Neuron (in vitro differentiated cells): Measurements from ENCODE around the gene TRAM2.

Experiments
- H2AFZ ChIP-seq: one replicate; pipeline ENCODE4 v1.6.1; 2013; ENCODE audit warnings: low read depth, mild to moderate bottlenecking, inconsistent platforms, low read length, moderate library complexity
- H3K27me3 ChIP-seq: one replicate; pipeline ENCODE4 v1.6.1; 2013; ENCODE audit warnings: low read length; ENCODE audit not compliant: insufficient read depth
- H3K36me3 ChIP-seq: one replicate; pipeline ENCODE4 v1.6.1; 2013; ENCODE audit warnings: low read length; ENCODE audit not compliant: insufficient read depth
- H3K4me1 ChIP-seq: one replicate; pipeline ENCODE4 v1.6.1; 2013; ENCODE audit warnings: low read length; ENCODE audit not compliant: insufficient read depth
- H3K4me3 ChIP-seq: 2 replicates; pipeline ENCODE4 v1.5.1; 2013; ENCODE audit warnings: mild to moderate bottlenecking, low read length, moderate library complexity
- H3K9me3 ChIP-seq: one replicate; pipeline ENCODE4 v1.6.1; 2013; ENCODE audit warnings: low read length

TRAM2 gene

DNA sequence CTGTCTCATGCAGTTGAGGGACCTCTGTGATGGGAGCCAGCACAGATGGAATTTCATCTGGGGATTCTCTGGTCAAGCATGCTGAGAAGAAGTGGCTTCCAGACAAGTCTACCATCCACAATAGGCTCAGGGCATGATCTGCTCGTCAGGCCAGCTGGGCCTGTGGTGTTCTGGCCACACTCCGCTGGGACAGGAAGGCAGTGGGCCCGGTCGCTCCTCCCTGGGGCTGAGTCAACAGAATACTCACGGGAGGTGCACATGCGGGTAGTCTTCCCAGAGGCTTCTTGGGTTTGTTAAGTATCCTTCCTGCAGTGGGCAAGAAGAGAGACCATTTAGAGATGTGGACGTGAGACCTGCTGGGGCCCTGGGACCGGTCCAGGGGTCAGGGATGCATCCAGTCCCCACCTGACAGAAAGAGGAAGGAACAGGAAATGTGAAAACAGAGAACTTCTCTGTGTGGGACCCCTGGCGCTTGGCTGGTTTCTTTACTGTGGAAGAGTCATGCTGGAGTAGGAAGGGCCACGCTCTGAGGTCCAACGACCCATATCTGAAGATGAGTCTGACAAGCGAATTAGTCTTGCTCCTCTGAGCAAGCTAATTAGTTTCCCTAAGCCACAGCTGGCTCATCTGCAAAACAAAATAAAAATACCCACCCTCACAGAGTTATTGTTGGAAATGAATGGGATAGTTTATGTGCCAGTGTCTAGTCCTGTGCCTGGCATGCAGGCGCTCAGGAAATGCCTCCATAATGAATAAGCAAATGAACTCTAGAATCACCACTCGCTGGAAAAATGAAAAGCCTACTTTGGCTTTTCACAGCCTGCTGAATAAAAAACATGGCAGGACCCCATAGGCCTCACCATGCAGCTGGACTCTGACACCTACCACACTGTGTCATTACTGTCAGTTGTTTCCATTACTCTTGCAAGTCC is 67.3 kb downstream of the TRAM2 start:
- Histone ChIP-seq H3K27me3 (no peaks in the 10 kb centered on the region), H3K9me3 (no peaks in the 10 kb centered on the region), H3K4me1 (peaks cover 4% of the 10 kb centered on the region), H3K36me3 (peaks cover 22% of the 10 kb centered on the region), H3K4me3 (no peak overlapping the region), H2AFZ (no peak overlapping the region)

DNA sequence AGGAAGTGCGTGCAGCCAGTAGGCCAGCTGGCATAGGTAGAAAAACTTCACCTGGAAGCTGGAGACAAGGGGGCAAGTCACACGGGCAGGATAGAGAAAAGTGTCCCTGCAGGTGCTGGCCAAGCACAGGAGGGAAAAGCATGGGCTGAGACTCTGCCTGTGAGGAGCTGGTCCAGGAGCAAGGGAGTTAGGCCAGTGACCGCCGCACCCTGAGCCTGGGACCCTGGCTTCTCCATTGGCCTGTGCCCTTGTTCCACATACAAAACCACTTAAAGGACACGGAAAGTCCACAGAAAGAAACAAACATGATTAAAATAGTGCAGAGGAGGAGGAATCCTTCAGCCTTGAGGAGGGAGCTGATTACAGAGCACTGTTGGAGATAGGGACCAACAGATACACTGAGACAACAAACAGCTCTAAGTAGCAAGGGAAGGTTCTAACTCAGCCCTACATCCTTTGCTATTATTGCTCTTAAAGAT is 68.6 kb downstream of the TRAM2 start:
- H3K4me3 ChIP-seq, result no peak overlapping the region
- no peaks in the 10 kb centered on the region for H3K27me3 ChIP-seq
- H3K4me1 ChIP-seq, result peaks cover 3% of the 10 kb centered on the region
- H2AFZ ChIP-seq, result no peak overlapping the region
- H3K9me3 ChIP-seq, result no peaks in the 10 kb centered on the region
- H3K36me3 ChIP-seq, result peaks cover 22% of the 10 kb centered on the region

DNA sequence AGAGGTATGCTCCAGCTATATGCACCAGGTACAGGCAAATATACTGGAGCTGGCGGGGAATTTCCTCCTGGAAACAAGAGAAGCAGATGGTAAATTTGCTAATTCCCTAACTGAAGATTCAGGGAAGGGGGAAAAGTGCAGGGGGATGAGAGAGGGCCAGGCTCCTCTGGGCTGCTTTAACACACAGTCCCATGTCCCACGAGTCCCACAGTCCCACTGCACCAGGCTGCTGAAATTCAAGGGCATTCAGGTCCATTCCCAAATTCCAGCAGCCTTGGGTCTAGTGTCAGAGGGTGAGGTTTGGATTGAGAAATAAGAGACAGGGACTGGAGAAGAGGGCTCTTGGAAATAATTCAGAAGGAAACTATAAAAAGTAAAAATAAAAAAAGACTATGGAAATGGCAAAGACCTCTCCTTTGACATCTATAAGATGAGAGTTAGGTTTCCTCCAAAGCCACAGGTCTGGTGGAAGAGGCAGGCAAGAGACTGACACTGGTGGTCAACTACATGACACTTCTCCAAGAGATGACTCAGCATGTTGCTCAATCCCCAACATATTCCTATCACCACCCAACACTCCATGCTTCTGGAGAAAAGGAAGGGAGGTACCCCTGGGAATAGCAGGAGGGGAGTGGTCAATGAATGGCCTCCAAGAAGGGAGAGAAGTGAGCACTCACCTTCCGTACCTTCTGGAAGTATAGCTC is 69.2 kb downstream of the TRAM2 start:
- H3K9me3 ChIP-seq, result no peaks in the 10 kb centered on the region
- no peaks in the 10 kb centered on the region for H3K27me3 ChIP-seq
- H2AFZ ChIP-seq, result no peak overlapping the region
- H3K36me3 ChIP-seq, result peaks cover 22% of the 10 kb centered on the region
- no peak overlapping the region for H3K4me3 ChIP-seq
- H3K4me1 ChIP-seq, result peaks cover 3% of the 10 kb centered on the region

DNA sequence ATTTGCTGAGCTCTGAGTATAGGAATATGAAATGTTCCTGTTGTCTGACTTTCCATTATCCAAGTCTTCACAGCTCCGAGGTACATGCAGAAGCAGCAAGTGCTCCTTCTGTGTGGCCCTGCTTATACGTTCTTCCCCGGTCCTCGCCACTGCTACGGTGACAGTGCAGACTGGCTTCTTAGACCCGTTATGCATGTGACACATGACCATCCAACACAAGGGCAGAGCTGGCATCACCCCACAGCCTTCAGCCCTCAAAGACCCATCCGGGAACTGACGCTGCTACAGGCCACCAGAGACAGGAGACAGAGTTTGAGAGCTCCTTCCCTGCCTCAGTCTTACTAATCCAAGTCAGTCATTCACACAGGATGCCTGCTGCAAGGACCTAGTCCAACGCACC is 70.4 kb downstream of the TRAM2 start:
- Histone ChIP-seq H3K9me3 (no peaks in the 10 kb centered on the region), H3K36me3 (peaks cover 31% of the 10 kb centered on the region), H3K27me3 (no peaks in the 10 kb centered on the region), H2AFZ (no peak overlapping the region), H3K4me3 (no peak overlapping the region), H3K4me1 (no peaks in the 10 kb centered on the region)

DNA sequence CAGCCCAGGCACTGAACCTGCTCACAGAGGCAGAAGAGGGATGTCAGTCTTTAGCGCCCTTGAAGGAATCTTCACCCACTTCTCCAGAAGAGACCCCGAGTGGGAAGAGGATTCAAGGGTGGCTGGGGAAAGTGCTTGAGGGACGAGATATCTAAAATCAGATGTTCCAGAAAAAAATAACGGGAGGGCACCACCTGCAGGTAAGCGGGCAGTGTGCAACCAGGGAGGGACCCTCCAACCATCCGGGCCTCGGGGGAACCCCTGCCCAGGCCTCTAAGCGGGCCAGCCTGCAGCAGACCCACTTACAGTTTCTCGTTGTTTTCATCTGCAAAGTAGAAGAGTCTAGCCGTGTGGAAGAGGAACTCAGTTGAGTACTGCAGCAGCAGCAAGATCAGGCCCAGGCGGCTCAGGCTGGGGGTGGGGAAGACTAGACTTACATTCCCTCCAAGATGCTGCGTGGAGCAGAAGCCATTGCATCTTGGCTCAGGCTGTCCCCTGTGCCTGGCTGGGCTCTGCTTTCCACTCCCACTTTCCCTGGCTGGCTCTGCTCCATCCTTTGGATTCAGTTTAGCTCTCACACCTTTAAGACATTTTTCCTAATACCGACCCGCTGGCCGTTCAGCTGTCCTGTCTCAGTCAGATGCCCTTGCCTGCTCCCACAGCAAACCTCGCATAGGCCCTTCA is 71.0 kb downstream of the TRAM2 start:
- Histone ChIP-seq H3K4me1 (no peaks in the 10 kb centered on the region), H3K27me3 (no peaks in the 10 kb centered on the region), H3K9me3 (no peaks in the 10 kb centered on the region), H3K4me3 (no peak overlapping the region), H3K36me3 (peaks cover 31% of the 10 kb centered on the region), H2AFZ (no peak overlapping the region)

DNA sequence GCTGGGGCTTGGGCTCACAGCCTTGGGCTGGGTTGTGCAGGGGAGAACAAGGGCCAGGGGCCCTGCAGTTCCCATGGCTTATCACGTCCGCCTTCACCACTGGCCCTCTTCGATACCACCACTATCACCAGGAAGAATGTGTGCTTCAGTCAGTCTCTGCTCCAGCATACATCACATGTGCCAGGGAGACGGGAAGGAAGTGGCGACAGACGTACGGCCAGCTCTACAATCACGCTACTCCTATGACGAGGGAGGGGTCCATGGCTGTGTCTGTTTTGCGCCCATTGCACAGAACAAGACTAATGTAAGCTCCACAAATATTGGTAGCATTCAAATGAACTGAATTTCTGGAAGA is 72.1 kb downstream of the TRAM2 start:
- Histone ChIP-seq H3K36me3 (peaks cover 31% of the 10 kb centered on the region), H2AFZ (no peak overlapping the region), H3K4me3 (no peak overlapping the region), H3K27me3 (no peaks in the 10 kb centered on the region), H3K9me3 (no peaks in the 10 kb centered on the region), H3K4me1 (no peaks in the 10 kb centered on the region)

DNA sequence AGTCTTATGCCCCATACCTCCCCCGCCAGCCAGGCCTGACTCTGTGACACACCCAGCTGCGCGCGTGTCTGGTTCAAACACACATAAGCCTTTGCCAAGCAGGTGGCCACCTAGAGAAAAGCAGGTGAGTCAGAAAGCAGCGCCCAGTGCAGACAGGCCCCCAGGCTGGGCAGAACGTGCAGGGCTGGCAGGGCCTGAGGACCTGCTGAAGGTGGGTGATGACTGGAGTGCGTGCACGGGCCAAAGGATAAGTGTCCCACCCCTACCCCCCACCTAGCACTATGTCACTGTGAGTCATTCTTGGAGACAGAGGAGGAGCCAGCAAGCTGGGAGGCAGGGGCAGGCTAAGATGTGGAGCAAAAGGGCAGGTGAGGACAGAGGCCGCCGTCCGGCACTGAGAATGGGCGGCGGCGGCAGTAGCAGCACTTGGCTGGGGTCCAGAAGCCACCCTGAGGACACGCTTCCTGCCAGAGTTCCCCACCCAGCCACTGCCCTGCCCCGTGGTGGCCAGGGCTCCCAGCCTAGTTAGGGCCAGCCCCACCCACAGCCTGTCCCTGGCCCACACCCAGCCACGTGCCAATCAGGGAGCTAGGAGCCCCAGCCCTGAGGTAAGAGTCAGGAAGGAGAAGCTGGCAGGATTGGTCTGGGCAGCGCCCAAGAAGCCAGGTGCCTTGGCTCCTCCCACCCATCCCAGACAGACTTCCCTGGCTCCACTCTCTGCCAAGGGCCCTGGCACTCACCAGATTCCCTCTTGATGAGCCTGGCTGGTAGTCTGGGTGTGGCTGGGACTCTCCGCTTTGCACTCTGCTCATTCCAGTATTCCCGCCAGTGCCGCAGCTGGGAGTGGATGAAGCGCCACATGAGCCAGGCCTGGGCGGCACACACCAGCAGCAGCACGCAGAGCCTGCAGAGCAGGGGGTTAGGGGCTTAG is 72.7 kb downstream of the TRAM2 start:
- no peak overlapping the region for H2AFZ ChIP-seq
- H3K4me1 ChIP-seq, result peaks cover 2% of the 10 kb centered on the region
- no peaks in the 10 kb centered on the region for H3K9me3 ChIP-seq
- H3K27me3 ChIP-seq, result no peaks in the 10 kb centered on the region
- H3K4me3 ChIP-seq, result no peak overlapping the region
- H3K36me3 ChIP-seq, result peaks cover 27% of the 10 kb centered on the region

DNA sequence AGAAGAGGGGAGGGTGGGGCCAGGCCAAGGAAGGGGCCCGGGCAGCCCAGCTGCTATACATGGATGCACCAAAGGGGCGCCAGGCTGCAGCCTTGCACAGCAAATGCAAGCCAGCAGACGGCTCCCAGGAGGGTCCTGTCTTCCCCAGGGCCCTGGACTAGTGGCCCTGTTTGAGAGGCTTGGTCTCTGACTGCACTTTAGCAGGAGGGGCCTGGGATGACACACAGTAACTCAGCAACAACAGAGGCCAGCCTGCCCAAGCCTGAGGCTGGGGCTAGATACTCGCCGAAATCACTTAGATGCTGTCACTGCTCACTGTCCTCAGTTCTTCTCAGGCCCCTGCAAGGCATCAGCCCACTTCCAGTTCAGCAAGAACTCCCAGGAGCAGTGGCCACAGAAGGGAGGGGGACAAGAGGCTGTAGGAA is 73.5 kb downstream of the TRAM2 start:
- peaks cover 6% of the 10 kb centered on the region for H3K4me1 ChIP-seq
- no peaks in the 10 kb centered on the region for H3K27me3 ChIP-seq
- peaks cover 24% of the 10 kb centered on the region for H3K36me3 ChIP-seq
- H3K4me3 ChIP-seq, result no peak overlapping the region
- no peaks in the 10 kb centered on the region for H3K9me3 ChIP-seq
- no peak overlapping the region for H2AFZ ChIP-seq

DNA sequence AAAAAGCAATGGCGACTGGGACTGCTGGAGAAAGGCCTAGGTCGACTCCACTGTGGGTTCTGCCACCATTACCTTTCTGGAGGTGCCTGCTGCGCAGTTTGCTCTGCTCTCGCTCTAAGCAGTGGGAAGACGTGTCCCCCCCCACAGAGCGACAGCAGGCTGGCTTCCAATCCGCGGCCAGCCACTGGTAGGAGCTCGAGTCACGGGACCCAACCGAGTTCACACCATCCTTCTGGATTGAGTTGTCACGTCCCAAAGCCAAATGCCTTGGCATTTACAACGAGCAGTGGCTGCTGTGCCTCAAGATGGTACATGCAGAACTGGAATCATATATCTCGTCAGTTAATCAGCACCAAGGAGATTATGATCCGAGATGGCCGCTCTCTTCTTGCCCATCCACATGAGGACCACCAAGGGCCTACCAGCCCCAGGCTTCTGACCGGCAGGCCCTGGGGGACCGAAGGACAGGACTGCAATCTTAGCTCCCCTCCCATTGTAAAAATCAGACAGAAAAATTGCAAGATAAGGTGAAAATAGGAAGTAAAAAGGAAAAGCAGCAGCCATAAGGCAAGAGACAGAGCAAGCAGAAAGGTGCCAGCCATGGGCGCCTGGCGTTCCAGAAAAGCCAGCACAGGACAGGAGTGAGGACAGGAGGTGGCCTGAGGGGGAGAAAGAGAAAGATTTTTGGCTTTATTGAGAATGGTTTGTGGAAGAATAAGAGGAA is 74.4 kb downstream of the TRAM2 start:
- Histone ChIP-seq H2AFZ (no peak overlapping the region), H3K9me3 (no peaks in the 10 kb centered on the region), H3K4me1 (peaks cover 6% of the 10 kb centered on the region), H3K36me3 (peaks cover 20% of the 10 kb centered on the region), H3K4me3 (no peak overlapping the region), H3K27me3 (no peaks in the 10 kb centered on the region)

DNA sequence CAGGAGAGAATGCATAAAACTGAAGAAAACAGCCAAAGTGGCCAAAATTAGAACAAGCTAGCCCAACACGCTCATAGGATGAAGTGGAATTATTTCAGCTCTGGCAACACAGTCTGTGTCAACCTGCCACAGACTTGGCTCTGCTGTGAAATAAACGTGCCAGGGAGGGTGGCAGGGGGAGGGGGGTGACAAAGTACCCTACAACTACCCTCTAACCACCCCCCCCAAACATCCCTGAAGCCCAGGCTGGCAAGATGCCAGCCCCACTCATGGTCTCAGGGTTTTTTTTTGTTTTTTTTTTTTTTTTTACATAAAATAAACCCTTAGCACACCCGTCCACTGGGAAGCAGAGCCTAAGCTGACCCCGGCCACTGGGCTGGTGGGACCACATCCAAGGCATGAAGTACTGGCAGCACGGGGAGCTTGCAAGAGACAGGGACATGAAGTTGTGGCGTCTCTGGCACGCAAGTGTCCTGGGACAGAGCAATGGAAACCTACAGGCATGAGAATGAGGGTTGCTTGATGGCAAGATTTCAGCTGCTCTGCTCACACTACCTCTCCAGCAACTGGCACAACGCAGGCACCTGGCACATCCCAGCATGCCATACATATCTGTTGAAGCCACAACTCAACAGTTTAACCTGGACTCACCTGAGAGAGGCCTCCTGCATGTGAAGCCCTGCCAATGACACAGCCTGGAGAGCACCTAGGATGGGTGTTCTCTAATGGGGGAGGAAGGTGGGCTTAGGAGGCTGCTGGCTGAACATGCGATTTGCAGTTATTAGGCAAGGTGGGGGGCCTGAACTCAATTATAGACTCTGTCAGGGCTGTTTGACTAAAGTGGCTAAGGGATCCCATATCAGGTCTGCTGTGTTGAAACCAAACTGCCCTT is 76.4 kb downstream of the TRAM2 start:
- Histone ChIP-seq H3K27me3 (no peaks in the 10 kb centered on the region), H3K4me3 (no peak overlapping the region), H3K9me3 (no peaks in the 10 kb centered on the region), H3K36me3 (peaks cover 9% of the 10 kb centered on the region), H2AFZ (no peak overlapping the region), H3K4me1 (peaks cover 6% of the 10 kb centered on the region)

DNA sequence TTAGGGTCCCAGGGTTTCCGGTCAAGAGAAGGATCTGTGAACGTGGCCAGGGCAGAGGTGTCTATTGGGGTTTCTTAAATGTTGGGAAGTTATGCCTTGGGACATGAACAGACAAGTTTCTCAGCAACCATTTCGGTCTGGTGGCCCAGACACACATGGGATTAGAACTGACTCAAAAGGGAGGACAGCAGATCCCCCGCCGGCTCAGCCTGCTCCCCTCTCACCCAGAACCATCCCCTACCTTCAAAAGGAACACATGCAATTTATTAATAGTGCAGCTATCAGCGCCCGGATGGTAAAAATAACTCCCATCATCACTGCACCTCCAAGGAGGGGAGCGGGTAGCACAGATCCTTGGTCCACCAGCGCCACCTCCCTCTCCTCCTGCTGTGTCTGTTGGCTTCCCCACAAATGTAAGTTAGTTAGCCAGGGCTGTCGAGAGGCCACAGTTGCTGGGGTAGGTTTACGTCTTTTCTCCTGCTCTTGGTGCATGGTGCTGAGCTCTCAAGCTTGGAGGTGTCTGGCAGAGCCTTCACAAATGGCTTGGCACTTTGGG is 77.1 kb downstream of the TRAM2 start:
- Histone ChIP-seq H3K9me3 (no peaks in the 10 kb centered on the region), H3K4me1 (peaks cover 6% of the 10 kb centered on the region), H3K36me3 (peaks cover 9% of the 10 kb centered on the region), H2AFZ (no peak overlapping the region), H3K27me3 (no peaks in the 10 kb centered on the region), H3K4me3 (no peak overlapping the region)
